K562 treated with DMSO at 1 percent for 48 hours (cell line): ENCODE measurements around the gene COMMD10. TPM values are rescaled to one million over a fixed set of nuclear protein-coding genes. Genes with fewer than 3 reads are reported as not detected.

ENCODE experiments used
- total RNA-seq: library from RNA; unstranded; fragments of 300-600 nt; gene quantifications from 2 replicates; pipeline ENCODE4 v1.2.3, GENCODE V29; 2022; ENCODE audit warnings: low replicate concordance; ENCODE audit errors: extremely low read depth

COMMD10 gene
- total RNA-seq: not detected in 2 replicates

DNA sequence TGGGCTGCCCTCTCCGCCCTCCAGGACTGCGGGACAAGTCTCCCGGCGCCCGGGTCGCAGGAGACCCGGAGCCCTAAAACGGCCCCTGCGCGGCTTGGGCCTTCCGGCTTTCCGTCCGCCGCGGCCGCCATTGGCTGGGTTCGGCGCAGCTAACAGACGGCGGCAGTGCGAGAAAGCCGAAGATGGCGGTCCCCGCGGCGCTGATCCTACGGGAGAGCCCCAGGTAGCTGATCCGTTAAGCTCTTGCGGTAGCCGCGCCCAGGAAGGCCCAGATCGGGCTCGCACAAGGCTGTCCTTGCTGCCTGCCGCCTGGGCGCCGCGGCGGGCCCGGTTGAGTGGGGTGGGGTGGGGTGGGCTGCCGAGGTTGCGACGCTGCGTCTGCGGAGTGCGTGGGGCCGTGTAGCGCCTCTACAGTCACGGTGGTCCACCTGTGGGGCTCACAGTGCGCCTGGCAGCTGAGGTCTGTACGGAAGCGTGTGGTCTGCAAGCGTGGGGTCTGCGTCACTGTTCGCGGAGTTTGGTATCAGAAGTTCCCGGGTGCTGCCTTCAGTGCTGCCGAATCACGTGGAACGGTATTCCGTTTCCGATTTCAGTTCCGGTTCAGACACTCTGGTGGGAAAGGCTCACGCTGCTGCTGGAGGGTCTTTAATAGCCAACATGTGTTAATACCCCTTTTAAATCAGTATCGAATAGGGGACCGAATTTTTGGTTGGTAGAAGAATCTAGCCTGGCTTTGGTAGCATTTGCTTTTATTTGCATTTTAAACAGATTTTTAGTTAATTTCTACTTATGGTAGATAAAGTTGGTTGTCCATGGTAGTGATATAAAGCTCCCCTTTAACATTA is at the start of gene COMMD10:
COMMD10 (plus strand) TSS at position 155 of the 845 bp plus-strand sequence.

Other genes with a start within 250 kb of the COMMD10 start
- not detected in 2 replicates for gene ATG12, start 243.5 kb upstream of the COMMD10 start, total RNA-seq
- not detected in 2 replicates for gene AP3S1, start 243.1 kb upstream of the COMMD10 start, total RNA-seq
- not detected in 2 replicates for gene LVRN, start 122.5 kb upstream of the COMMD10 start, total RNA-seq
- not detected in 2 replicates for gene ARL14EPL, start 52.6 kb upstream of the COMMD10 start, total RNA-seq